Uterus (tissue), 4 donors: Measurements from ENCODE around the gene ARL10. TPM values are rescaled to one million over a fixed set of nuclear protein-coding genes. Genes with fewer than 3 reads are reported as not detected.

Source experiments
- DNase-seq, 2 donors: peaks; one replicate each; pipeline ENCODE4 v3.0.0-alpha.2; 2019 to 2020
- H3K27ac ChIP-seq, 2 donors: fragments of 200-600 bp; sonication (generic); 1 replicate in 1 of 2; 2 replicates in 1 of 2; pipeline ENCODE4 v1.5.1; 2016 to 2018
- H3K27me3 ChIP-seq, 2 donors: fragments of 200-600 bp; sonication (generic); one replicate each; pipeline ENCODE4 v1.5.1; 2018 to 2019; ENCODE audit warnings: control low read depth in 1 of 2
- H3K36me3 ChIP-seq, 2 donors: fragments of 200-600 bp; sonication (generic); one replicate each; pipeline ENCODE4 v1.5.1; 2019; ENCODE audit warnings: control low read depth in 1 of 2
- H3K4me1 ChIP-seq, 2 donors: fragments of 200-600 bp; sonication (generic); one replicate each; pipeline ENCODE4 v1.5.1; 2018 to 2019; ENCODE audit warnings: control low read depth in 1 of 2
- H3K4me3 ChIP-seq, 2 donors: fragments of 200-600 bp; sonication (generic); 1 replicate in 1 of 2; 2 replicates in 1 of 2; pipeline ENCODE4 v1.5.1; 2018 to 2019; ENCODE audit warnings: mild to moderate bottlenecking in 1 of 2
- H3K9me3 ChIP-seq, 2 donors: fragments of 200-600 bp; sonication (generic); one replicate each; pipeline ENCODE4 v1.5.1; 2019; ENCODE audit warnings: control low read depth in 1 of 2
- POLR2A ChIP-seq, 2 donors: fragments of 450-650 bp; IDR thresholded peaks; one replicate each; pipeline ENCODE4 v1.6.1; 2016; ENCODE audit warnings: antibody characterized with exemption in 2 of 2, mild to moderate bottlenecking in 1 of 2, moderate library complexity in 1 of 2
- intact Hi-C: fragments of 100-400 bp; cut with DNase I; formaldehyde crosslinking; loops from one replicate; pipeline ENCODE4 v1.15.1; 2023; ENCODE audit warnings: low total_unique reads
- total RNA-seq, 4 donors: library from RNA; depleted of rRNA in 3 of 4; stranded (reverse); fragments of >200 nt in 3 of 4; gene quantifications; one replicate each; pipeline versions ENCODE4 v1.1.0 to v1.2.4, GENCODE V29; 2014 to 2023
- TF ChIP-seq, protein P1 (sequence below), 4 experiments: fragments of 200-600 bp in 2 of 4; fragments of 450-650 bp in 2 of 4; sonication (generic) in 2 of 4; IDR thresholded peaks; one replicate each; pipeline ENCODE4 v1.5.1; 2016 to 2019; ENCODE audit warnings: antibody characterized with exemption in 4 of 4, mild to moderate bottlenecking in 2 of 4, moderate library complexity in 1 of 4
- donor health status: DM: yes; HTN: yes; CAD: no.

Gene ARL10
- total RNA-seq, 4 donors from 2014 or later: 4.1 to 21.2 (median 9.6) TPM

DNA sequence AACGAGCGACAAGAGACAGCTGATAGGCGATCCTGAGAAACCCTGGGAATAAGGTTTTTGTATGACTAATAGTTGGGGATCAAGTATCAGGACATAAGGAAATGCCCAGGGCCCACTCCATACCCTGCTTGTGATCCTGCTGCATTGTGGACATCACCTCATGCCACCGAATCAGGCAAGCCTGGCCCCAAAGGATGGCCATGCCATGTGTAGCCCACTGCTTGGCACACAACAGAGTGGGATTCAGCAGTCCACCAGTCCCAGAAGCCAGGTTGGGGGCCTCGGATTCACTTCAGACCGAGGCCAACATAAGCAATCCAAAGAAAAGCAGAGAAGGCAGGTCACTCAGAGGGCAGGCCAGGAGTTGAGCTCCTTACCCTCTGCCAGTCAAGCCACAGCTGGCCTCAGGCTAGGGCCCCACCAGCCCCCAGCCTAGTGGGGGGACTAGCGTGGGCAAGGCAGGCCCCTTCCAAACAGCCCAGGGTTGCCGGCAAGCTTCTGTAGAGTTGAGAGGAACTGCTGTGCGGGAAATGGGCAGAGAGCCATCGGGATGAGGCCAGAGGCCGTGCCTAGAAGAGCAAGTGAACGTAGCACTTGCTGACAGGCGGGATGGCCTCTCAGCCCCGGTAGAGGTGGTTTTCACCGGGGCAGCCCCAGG is 18.1 kb downstream of the ARL10 start:
- intact Hi-C loops: no loop called here
- no peaks in the 10 kb centered on the region for H3K27me3 ChIP-seq
- peaks cover 0 to 5% of the 10 kb centered on the region in 2 donors for H3K4me1 ChIP-seq
- no peak for TF ChIP-seq POLR2A (IDR thresholded peaks at IDR 0.05)
- TF ChIP-seq, protein P1, sequence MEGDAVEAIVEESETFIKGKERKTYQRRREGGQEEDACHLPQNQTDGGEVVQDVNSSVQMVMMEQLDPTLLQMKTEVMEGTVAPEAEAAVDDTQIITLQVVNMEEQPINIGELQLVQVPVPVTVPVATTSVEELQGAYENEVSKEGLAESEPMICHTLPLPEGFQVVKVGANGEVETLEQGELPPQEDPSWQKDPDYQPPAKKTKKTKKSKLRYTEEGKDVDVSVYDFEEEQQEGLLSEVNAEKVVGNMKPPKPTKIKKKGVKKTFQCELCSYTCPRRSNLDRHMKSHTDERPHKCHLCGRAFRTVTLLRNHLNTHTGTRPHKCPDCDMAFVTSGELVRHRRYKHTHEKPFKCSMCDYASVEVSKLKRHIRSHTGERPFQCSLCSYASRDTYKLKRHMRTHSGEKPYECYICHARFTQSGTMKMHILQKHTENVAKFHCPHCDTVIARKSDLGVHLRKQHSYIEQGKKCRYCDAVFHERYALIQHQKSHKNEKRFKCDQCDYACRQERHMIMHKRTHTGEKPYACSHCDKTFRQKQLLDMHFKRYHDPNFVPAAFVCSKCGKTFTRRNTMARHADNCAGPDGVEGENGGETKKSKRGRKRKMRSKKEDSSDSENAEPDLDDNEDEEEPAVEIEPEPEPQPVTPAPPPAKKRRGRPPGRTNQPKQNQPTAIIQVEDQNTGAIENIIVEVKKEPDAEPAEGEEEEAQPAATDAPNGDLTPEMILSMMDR (IDR thresholded peaks at IDR 0.05): no peak
- no peak overlapping the region for H3K27ac ChIP-seq
- no peaks in the 10 kb centered on the region for H3K9me3 ChIP-seq
- no peaks in the 10 kb centered on the region for H3K36me3 ChIP-seq
- no peak overlapping the region for H3K4me3 ChIP-seq
- no peak for DNase-seq

DNA sequence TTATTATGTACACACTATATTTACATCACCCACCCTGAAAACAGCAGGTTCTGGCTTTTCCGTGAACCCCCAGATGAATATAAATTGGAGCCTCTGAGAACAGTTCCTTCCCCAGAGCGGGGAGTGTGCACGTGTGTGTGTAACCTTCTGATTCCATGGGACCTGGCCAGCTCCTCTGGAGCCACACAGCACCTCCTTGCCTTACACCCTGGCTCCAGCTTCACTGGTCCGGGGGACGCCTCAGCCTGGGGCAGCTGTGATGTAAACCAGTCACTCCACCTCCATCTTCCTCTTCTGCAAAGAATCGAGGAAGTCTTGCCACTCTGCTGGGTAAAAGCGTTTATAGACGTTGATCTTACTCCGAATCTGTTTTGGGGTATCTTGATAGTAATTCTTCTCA is 18.7 kb downstream of the ARL10 start:
- intact Hi-C loops: no loop called here
- Histone ChIP-seq H3K4me1 (peaks cover 0 to 5% of the 10 kb centered on the region in 2 donors), H3K27ac (no peak overlapping the region), H3K36me3 (no peaks in the 10 kb centered on the region), H3K9me3 (no peaks in the 10 kb centered on the region), H3K27me3 (no peaks in the 10 kb centered on the region), H3K4me3 (no peak overlapping the region)
- DNase-seq: no peak
- TF ChIP-seq, protein P1 (IDR thresholded peaks at IDR 0.05): no peak
- TF ChIP-seq POLR2A (IDR thresholded peaks at IDR 0.05): no peak

DNA sequence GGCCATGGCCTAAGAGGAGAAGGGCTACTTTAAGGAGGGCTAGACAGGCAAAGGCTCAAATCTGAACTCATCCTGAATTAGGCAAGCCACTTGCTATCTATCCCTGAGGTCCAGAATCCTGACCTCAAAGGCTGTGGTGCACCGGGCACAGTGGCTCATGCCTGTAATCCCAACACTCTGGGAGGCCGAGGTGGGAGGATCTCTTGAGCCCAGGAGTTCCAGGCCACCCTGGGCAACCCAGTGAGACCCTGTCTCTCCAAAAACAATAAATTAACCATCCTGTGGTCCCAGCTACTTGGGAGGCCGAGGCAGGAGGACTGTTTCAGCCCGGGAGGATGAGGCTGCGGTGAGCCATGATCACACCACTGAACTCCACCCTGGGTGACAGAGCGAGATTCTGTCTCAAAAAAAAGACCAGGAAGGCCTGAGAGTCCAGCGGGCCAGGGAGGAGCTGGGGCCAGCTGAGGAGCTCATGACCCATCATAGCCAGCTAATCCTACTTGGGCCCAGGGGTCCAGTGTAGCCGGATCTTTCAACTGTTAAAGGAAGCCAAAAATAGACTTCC is 19.2 kb downstream of the ARL10 start:
- TF ChIP-seq POLR2A (IDR thresholded peaks at IDR 0.05): no peak
- TF ChIP-seq, protein P1 (IDR thresholded peaks at IDR 0.05): no peak
- no peaks in the 10 kb centered on the region for H3K27me3 ChIP-seq
- DNase-seq: no peak
- intact Hi-C loops: no loop called here
- H3K4me3 ChIP-seq: no peak overlapping the region
- peaks cover 0 to 5% of the 10 kb centered on the region in 2 donors for H3K4me1 ChIP-seq
- H3K36me3 ChIP-seq: no peaks in the 10 kb centered on the region
- no peaks in the 10 kb centered on the region for H3K9me3 ChIP-seq
- H3K27ac ChIP-seq: no peak overlapping the region

DNA sequence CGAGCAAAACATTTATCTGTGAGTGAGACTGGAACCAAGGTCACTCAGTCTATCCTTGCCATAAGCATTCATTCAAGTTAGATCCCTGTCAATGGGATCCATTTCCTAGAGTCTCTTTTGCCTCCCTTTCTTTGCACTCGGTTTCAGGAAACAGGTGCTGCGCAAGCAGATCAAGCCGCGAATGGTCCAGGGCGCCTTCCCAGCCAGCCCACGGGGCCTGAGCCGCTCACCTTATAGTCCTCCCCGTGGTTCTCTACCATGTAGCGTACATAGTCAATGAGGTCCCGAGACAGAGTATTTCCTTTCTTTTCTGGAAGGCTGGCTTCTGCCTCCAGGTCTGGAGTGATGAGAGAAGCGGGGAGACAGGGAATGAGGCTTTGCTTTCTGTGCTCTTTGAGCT is 19.7 kb downstream of the ARL10 start:
- peaks cover 0 to 5% of the 10 kb centered on the region in 2 donors for H3K4me1 ChIP-seq
- no peak overlapping the region for H3K4me3 ChIP-seq
- no peak overlapping the region for H3K27ac ChIP-seq
- no peaks in the 10 kb centered on the region for H3K27me3 ChIP-seq
- no peak for DNase-seq
- intact Hi-C loops: no loop called here
- H3K9me3 ChIP-seq: no peaks in the 10 kb centered on the region
- H3K36me3 ChIP-seq: no peaks in the 10 kb centered on the region
- TF ChIP-seq POLR2A (IDR thresholded peaks at IDR 0.05): no peak
- TF ChIP-seq, protein P1 (IDR thresholded peaks at IDR 0.05): no peak

DNA sequence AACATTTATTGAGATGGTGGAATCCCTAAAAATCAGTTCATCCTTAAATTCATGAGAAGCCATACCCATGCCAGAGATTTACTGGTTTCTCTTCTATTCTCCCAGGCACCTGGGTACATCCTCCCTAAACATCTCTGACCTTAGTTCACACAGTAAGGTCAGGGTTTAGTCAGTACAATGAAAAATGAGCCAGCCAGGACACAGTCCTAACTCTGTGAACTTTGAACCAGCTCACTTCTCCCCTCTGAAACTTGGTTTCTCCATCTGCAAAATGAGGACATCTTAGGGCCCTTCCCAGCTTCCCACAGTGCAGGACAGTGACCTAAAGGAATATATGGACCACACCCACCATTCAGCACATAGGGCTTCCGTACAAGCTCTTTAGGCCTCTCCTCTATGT is 21.2 kb downstream of the ARL10 start:
- TF ChIP-seq POLR2A (IDR thresholded peaks at IDR 0.05): no peak
- TF ChIP-seq, protein P1 (IDR thresholded peaks at IDR 0.05): no peak
- Histone ChIP-seq H3K4me1 (peaks cover 0 to 5% of the 10 kb centered on the region in 2 donors), H3K36me3 (no peaks in the 10 kb centered on the region), H3K27ac (no peak overlapping the region), H3K9me3 (no peaks in the 10 kb centered on the region), H3K27me3 (no peaks in the 10 kb centered on the region), H3K4me3 (no peak overlapping the region)
- intact Hi-C loops: no loop called here
- no peak for DNase-seq
